HepG2 (cell line): ENCODE data around the gene TOM1L2. TPM values are rescaled to one million over a fixed set of nuclear protein-coding genes. Genes with fewer than 3 reads are reported as not detected.

Experiments
- ARHGAP35 ChIP-seq: sonication (generic); formaldehyde crosslinking; IDR thresholded peaks from 2 replicates; pipeline ENCODE4 v1.9.0; 2022; ENCODE audit warnings: mild to moderate bottlenecking, inconsistent platforms, moderate library complexity, missing genetic modification reagents, borderline replicate concordance
- CSRNP1 ChIP-seq: sonication (generic); formaldehyde crosslinking; IDR thresholded peaks from 2 replicates; pipeline ENCODE4 v1.8.1; 2023; ENCODE audit warnings: mild to moderate bottlenecking, missing genetic modification reagents
- HDAC2 ChIP-seq: sonication (generic); formaldehyde crosslinking; IDR thresholded peaks from 2 replicates; pipeline ENCODE4 v1.4.0; 2020; ENCODE audit warnings: missing genetic modification reagents
- HNRNPK ChIP-seq: fragments of 200-400 bp; formaldehyde crosslinking; IDR thresholded peaks from 2 replicates; pipeline ENCODE4 v1.6.1; 2018; ENCODE audit warnings: low read length, low read depth, moderate library complexity, mild to moderate bottlenecking; ENCODE audit not compliant: poor library complexity, severe bottlenecking
- TEAD2 ChIP-seq: sonication (generic); formaldehyde crosslinking; IDR thresholded peaks from 2 replicates; pipeline ENCODE4 v1.9.0; 2021; ENCODE audit warnings: missing genetic modification reagents
- YEATS2 ChIP-seq: sonication (generic); formaldehyde crosslinking; IDR thresholded peaks from 2 replicates; pipeline ENCODE4 v1.4.0; 2020; ENCODE audit warnings: missing genetic modification reagents, borderline replicate concordance
- ZNF251 ChIP-seq: sonication (generic); formaldehyde crosslinking; IDR thresholded peaks from 2 replicates; pipeline ENCODE4 v1.9.0; 2021; ENCODE audit warnings: mild to moderate bottlenecking, missing genetic modification reagents
- polyA plus RNA-seq, 8 experiments: library from polyadenylated mRNA; depleted of rRNA in 3 of 8; stranded (reverse) in 7 of 8; unstranded in 1 of 8; fragments of >200 nt; fragmentation: Illumina TruSeq in 4 of 8; extraction: Trizol in 4 of 8; gene quantifications; 2 replicates each; pipeline versions ENCODE4 v1.2.1 to v1.2.3, GENCODE V29; 2011 to 2016; ENCODE audit warnings: low read depth in 4 of 8, missing spikeins in 1 of 8, mixed read lengths in 1 of 8; ENCODE audit not compliant: insufficient read depth in 1 of 8
- total RNA-seq, 5 experiments: library from RNA; depleted of rRNA; stranded (reverse); fragments of >200 nt; fragmentation: Illumina TruSeq; extraction: Trizol; gene quantifications; 2 replicates each; pipeline ENCODE4 v1.2.3, GENCODE V29; 2016; ENCODE audit warnings: low read depth in 1 of 5
- TF ChIP-seq, protein P1 (sequence below): IDR thresholded peaks from 2 replicates; pipeline ENCODE4 v1.4.0; 2020; ENCODE audit warnings: mild to moderate bottlenecking, missing genetic modification reagents
- TF ChIP-seq, protein P2 (sequence below), 2 experiments: sonication (generic) in 1 of 2; formaldehyde crosslinking in 1 of 2; IDR thresholded peaks; 2 replicates each; pipeline versions ENCODE4 v1.4.0 to v1.6.1; 2016 to 2020; ENCODE audit warnings: borderline replicate concordance in 1 of 2, low read depth in 1 of 2, mild to moderate bottlenecking in 1 of 2, missing genetic modification reagents in 1 of 2
- TF ChIP-seq, protein P3 (sequence below): sonication (generic); formaldehyde crosslinking; IDR thresholded peaks from 2 replicates; pipeline ENCODE4 v1.5.0; 2020; ENCODE audit warnings: mild to moderate bottlenecking, missing genetic modification reagents, moderate library complexity

Gene TOM1L2
- total and polyA plus RNA-seq, 2 of the 13 experiments (the other 11 are each of a cell fraction or from before 2014, with no cell fraction given), result 4.7 to 7.4 TPM

- TF ChIP-seq, protein P1, sequence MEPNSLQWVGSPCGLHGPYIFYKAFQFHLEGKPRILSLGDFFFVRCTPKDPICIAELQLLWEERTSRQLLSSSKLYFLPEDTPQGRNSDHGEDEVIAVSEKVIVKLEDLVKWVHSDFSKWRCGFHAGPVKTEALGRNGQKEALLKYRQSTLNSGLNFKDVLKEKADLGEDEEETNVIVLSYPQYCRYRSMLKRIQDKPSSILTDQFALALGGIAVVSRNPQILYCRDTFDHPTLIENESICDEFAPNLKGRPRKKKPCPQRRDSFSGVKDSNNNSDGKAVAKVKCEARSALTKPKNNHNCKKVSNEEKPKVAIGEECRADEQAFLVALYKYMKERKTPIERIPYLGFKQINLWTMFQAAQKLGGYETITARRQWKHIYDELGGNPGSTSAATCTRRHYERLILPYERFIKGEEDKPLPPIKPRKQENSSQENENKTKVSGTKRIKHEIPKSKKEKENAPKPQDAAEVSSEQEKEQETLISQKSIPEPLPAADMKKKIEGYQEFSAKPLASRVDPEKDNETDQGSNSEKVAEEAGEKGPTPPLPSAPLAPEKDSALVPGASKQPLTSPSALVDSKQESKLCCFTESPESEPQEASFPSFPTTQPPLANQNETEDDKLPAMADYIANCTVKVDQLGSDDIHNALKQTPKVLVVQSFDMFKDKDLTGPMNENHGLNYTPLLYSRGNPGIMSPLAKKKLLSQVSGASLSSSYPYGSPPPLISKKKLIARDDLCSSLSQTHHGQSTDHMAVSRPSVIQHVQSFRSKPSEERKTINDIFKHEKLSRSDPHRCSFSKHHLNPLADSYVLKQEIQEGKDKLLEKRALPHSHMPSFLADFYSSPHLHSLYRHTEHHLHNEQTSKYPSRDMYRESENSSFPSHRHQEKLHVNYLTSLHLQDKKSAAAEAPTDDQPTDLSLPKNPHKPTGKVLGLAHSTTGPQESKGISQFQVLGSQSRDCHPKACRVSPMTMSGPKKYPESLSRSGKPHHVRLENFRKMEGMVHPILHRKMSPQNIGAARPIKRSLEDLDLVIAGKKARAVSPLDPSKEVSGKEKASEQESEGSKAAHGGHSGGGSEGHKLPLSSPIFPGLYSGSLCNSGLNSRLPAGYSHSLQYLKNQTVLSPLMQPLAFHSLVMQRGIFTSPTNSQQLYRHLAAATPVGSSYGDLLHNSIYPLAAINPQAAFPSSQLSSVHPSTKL (CRISPR knock-in tag), result peak; percentile 39; the same call in 1 of the 2 replicates
- no peak for TF ChIP-seq ZNF251 (CRISPR knock-in tag)
- no peak for TF ChIP-seq TEAD2 (CRISPR knock-in tag)
- TF ChIP-seq, protein P2, sequence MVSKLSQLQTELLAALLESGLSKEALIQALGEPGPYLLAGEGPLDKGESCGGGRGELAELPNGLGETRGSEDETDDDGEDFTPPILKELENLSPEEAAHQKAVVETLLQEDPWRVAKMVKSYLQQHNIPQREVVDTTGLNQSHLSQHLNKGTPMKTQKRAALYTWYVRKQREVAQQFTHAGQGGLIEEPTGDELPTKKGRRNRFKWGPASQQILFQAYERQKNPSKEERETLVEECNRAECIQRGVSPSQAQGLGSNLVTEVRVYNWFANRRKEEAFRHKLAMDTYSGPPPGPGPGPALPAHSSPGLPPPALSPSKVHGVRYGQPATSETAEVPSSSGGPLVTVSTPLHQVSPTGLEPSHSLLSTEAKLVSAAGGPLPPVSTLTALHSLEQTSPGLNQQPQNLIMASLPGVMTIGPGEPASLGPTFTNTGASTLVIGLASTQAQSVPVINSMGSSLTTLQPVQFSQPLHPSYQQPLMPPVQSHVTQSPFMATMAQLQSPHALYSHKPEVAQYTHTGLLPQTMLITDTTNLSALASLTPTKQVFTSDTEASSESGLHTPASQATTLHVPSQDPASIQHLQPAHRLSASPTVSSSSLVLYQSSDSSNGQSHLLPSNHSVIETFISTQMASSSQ (IDR thresholded peaks at IDR 0.05; ENCODE audit: low read depth), result no peak
- TF ChIP-seq, protein P2 (CRISPR knock-in tag; IDR thresholded peaks at IDR 0.05; ENCODE audit: borderline replicate concordance), result no peak
- TF ChIP-seq, protein P3, sequence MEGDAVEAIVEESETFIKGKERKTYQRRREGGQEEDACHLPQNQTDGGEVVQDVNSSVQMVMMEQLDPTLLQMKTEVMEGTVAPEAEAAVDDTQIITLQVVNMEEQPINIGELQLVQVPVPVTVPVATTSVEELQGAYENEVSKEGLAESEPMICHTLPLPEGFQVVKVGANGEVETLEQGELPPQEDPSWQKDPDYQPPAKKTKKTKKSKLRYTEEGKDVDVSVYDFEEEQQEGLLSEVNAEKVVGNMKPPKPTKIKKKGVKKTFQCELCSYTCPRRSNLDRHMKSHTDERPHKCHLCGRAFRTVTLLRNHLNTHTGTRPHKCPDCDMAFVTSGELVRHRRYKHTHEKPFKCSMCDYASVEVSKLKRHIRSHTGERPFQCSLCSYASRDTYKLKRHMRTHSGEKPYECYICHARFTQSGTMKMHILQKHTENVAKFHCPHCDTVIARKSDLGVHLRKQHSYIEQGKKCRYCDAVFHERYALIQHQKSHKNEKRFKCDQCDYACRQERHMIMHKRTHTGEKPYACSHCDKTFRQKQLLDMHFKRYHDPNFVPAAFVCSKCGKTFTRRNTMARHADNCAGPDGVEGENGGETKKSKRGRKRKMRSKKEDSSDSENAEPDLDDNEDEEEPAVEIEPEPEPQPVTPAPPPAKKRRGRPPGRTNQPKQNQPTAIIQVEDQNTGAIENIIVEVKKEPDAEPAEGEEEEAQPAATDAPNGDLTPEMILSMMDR (CRISPR knock-in tag), result peak; percentile 99
- TF ChIP-seq ARHGAP35 (CRISPR knock-in tag), result no peak
- TF ChIP-seq CSRNP1 (CRISPR knock-in tag), result no peak
- no peak for TF ChIP-seq HNRNPK
- TF ChIP-seq HDAC2 (CRISPR knock-in tag), result no peak; the same call in 1 of the 2 replicates
- TF ChIP-seq YEATS2 (CRISPR knock-in tag), result no peak; the same call in 1 of the 2 replicates
These were observed 112.1 kb downstream of the TOM1L2 start (continued) for GRCh38 chr17:17859909-17860765.
